ENCODE measurements around the gene TTC4.
A peak's percentile ranks its signal among the peaks of the same experiment; 100 is the strongest.
"Not testable (repeated sequence)": the region's sequence is repeated elsewhere in the genome, so short reads cannot be mapped to it uniquely, and the experiment has no call there.

Gene TTC4

DNA sequence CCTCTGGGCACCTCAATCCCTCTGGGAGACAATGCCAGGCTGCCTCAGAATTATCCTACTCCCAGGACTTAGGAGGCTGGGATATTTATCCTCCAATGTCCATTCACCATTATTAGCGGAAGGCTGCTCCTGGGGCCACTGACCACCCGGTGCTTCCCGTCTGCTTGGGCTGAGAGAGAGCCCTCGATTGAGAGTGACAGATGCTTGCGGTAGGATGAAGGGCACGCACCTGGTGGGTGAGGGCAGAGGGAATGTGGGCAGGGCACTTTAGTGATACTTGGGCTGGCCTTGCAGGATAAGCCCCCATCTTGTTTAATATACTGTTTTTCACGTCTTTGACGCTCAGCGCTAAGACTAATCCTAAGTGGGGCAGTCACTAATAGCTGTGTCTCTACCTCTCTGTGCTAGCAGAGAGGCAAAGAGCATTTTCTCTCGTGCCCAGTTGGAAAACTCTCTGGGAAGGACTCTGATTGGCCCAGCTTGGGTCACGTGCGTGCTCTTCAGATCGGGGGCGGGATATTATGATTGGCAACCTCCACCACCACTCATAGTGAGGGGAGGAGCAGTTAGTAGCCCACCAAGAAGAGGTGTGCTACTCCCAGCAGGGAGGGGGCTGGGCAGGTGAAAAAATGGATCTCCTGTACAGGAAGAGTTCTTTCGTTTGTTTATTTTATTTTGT is 59.3 kb downstream of the TTC4 start:
- no peaks in the 10 kb centered on the region for H3K27me3 ChIP-seq (ENCODE audit: insufficient read depth, low read length, poor library complexity, severe bottlenecking)
- no peaks in the 10 kb centered on the region for H3K79me2 ChIP-seq (ENCODE audit: insufficient read depth, low read length)
- TF ChIP-seq EZH2phosphoT487 (IDR thresholded peaks at IDR 0.05; ENCODE audit: borderline replicate concordance) (no peak), CTCF (conservative IDR thresholded peaks at IDR 0.05; ENCODE audit: low read length) (no peak)
- no peak overlapping the region; the same call in 1 of the 2 replicates for H2AFZ ChIP-seq (ENCODE audit: low read length)
- H3K9me3 ChIP-seq (ENCODE audit: insufficient read depth, low read depth, low read length): no peaks in the 10 kb centered on the region
- H3F3A ChIP-seq (ENCODE audit: low read depth): no peaks in the 10 kb centered on the region
- no peaks in the 10 kb centered on the region for H3K36me3 ChIP-seq (ENCODE audit: insufficient read depth, low read length)
- no peak overlapping the region for H3K9ac ChIP-seq (ENCODE audit: low read depth, low read length, poor library complexity, severe bottlenecking)
- no peaks in the 10 kb centered on the region for H3K9me2 ChIP-seq (replicated peaks; ENCODE audit: low read depth, low read length)
- H3K4me3 ChIP-seq (ENCODE audit: low read length, poor library complexity, severe bottlenecking): no peak overlapping the region
- no peaks in the 10 kb centered on the region for H4K20me1 ChIP-seq (ENCODE audit: insufficient read depth, low read length, poor library complexity, severe bottlenecking)
- H3K4me2 ChIP-seq (ENCODE audit: low read depth, low read length, poor library complexity, severe bottlenecking): no peak overlapping the region
- H3K4me1 ChIP-seq (ENCODE audit: insufficient read depth, low read length, poor library complexity, severe bottlenecking): no peaks in the 10 kb centered on the region

DNA sequence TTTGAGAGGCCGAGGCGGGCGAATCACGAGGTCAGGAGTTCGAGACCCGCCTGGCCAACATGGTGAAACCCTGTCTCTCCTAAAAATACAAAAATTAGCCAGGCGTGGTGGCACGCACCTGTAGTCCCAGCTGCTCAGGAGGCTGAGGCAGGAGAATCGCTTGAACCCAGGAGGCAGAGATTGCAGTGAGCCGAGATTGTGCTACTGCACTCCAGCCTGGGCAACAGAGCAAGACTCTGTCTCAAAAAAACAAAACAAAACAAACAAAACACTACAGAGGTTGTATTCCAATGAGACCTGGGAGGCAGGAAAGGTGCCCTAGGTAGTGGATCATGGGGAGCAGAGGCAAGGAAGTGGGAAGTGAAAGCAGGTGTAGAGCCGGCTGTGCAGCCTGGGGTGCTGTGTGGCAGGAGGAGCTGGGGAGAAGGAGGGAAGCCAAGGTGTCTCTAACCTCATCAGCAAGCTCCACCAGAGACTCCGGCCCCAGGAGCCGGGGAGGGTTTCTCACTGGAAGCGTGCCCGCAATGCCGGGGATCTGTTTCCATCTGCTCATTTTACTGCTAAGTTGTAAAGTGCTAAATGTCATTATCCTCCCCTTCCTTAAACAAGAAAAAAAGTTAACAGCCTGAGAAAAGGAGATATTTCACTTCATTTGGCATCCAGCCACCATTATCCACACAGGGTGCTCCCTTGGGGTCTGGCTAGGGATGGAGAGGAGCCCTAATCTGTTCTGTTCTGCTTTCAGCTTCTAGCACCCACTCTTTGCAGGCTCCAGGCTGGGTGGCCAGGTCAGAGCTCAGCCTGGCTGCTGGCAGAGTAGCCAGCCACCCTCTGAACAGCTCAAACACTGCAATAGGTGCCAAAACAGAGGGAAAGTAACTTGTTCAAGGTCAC is 60.4 kb downstream of the TTC4 start:
- not testable (repeated sequence) for H3K9ac ChIP-seq (ENCODE audit: low read depth, low read length, poor library complexity, severe bottlenecking); H3K4me2 ChIP-seq (ENCODE audit: low read depth, low read length, poor library complexity, severe bottlenecking); H4K20me1 ChIP-seq (ENCODE audit: insufficient read depth, low read length, poor library complexity, severe bottlenecking); H3K79me2 ChIP-seq (ENCODE audit: insufficient read depth, low read length); H3K4me1 ChIP-seq (ENCODE audit: insufficient read depth, low read length, poor library complexity, severe bottlenecking); H3K36me3 ChIP-seq (ENCODE audit: insufficient read depth, low read length); H3K9me2 ChIP-seq (replicated peaks; ENCODE audit: low read depth, low read length); H3K4me3 ChIP-seq (ENCODE audit: low read length, poor library complexity, severe bottlenecking); H3K9me3 ChIP-seq (ENCODE audit: insufficient read depth, low read depth, low read length); H3F3A ChIP-seq (ENCODE audit: low read depth); H3K27me3 ChIP-seq (ENCODE audit: insufficient read depth, low read length, poor library complexity, severe bottlenecking)
- H2AFZ ChIP-seq (ENCODE audit: low read length): 0 out of 2 replicates have a peak overlapping the region, but pooled peaks have one; percentile 27

- Histone ChIP-seq H3K27me3 (ENCODE audit: insufficient read depth, low read length, poor library complexity, severe bottlenecking) (no peaks in the 10 kb centered on the region), H3K79me2 (ENCODE audit: insufficient read depth, low read length) (no peaks in the 10 kb centered on the region)
Measured at GRCh38 chr1:54777011-54777410, 61.4 kb downstream of the TTC4 start.

More at GRCh38 chr1:54777011-54777410, 61.4 kb downstream of the TTC4 start:
- Histone ChIP-seq H2AFZ (ENCODE audit: low read length) (no peak overlapping the region), H3K9me3 (ENCODE audit: insufficient read depth, low read depth, low read length) (no peaks in the 10 kb centered on the region), H3K36me3 (ENCODE audit: insufficient read depth, low read length) (no peaks in the 10 kb centered on the region), H3F3A (ENCODE audit: low read depth) (no peaks in the 10 kb centered on the region), H3K9ac (ENCODE audit: low read depth, low read length, poor library complexity, severe bottlenecking) (no peak overlapping the region), H3K4me1 (ENCODE audit: insufficient read depth, low read length, poor library complexity, severe bottlenecking) (no peaks in the 10 kb centered on the region), H3K9me2 (replicated peaks; ENCODE audit: low read depth, low read length) (no peaks in the 10 kb centered on the region), H4K20me1 (ENCODE audit: insufficient read depth, low read length, poor library complexity, severe bottlenecking) (no peaks in the 10 kb centered on the region), H3K4me3 (ENCODE audit: low read length, poor library complexity, severe bottlenecking) (no peak overlapping the region), H3K4me2 (ENCODE audit: low read depth, low read length, poor library complexity, severe bottlenecking) (no peak overlapping the region)
- TF ChIP-seq EZH2phosphoT487 (IDR thresholded peaks at IDR 0.05; ENCODE audit: borderline replicate concordance) (no peak), CTCF (conservative IDR thresholded peaks at IDR 0.05; ENCODE audit: low read length) (no peak)

All from Loucy (cell line).